Epithelial cell of esophagus (primary cell): ENCODE results near the gene ATRAID.
"Not testable (repeated sequence)": the region's sequence is repeated elsewhere in the genome, so short reads cannot be mapped to it uniquely, and the experiment has no call there.

Source experiments
- DNase-seq: peaks from one replicate; pipeline ENCODE4 v3.0.0; 2010; ENCODE audit warnings: low read depth
- H3K4me3 ChIP-seq: 2 replicates; pipeline ENCODE4 v1.5.1; 2011; ENCODE audit warnings: mild to moderate bottlenecking, low read length, control low read depth
- TF ChIP-seq, protein P1 (sequence below): IDR thresholded peaks from 2 replicates; pipeline ENCODE4 v1.5.1; 2011; ENCODE audit warnings: low read depth, mild to moderate bottlenecking, low read length, control low read depth, inconsistent platforms; ENCODE audit not compliant: insufficient read depth; ENCODE audit errors: missing control alignments

The ATRAID gene

GRCh38 chr2:27175330-27175729 lies 36.5 kb upstream of the ATRAID start:
- no peak overlapping the region for H3K4me3 ChIP-seq
- no peak for DNase-seq
- TF ChIP-seq, protein P1, sequence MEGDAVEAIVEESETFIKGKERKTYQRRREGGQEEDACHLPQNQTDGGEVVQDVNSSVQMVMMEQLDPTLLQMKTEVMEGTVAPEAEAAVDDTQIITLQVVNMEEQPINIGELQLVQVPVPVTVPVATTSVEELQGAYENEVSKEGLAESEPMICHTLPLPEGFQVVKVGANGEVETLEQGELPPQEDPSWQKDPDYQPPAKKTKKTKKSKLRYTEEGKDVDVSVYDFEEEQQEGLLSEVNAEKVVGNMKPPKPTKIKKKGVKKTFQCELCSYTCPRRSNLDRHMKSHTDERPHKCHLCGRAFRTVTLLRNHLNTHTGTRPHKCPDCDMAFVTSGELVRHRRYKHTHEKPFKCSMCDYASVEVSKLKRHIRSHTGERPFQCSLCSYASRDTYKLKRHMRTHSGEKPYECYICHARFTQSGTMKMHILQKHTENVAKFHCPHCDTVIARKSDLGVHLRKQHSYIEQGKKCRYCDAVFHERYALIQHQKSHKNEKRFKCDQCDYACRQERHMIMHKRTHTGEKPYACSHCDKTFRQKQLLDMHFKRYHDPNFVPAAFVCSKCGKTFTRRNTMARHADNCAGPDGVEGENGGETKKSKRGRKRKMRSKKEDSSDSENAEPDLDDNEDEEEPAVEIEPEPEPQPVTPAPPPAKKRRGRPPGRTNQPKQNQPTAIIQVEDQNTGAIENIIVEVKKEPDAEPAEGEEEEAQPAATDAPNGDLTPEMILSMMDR: no peak

DNA sequence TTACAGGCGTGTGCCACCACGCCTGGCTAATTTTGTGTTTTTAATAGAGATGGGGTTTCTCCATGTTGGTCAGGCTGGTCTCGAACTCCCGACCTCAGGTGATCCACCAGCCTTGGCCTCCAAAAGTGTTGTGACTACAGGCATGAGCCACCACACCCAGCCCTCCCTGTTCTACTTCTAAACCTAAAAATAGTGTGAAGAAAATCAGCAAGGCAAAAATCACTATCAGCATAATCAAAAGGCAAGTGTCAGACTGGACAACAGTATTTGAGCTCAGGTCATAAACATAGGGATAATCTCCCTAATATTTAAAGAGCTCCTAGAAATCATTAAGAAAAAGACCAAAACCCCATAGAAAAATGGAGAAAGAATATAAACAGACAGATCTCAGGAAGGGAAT lies 36.1 kb upstream of the ATRAID start:
- not testable (repeated sequence) for DNase-seq, H3K4me3 ChIP-seq

- TF ChIP-seq, protein P1: no peak
- DNase-seq: no peak
- no peak overlapping the region for H3K4me3 ChIP-seq
Observed at GRCh38 chr2:27177441-27178351, 34.1 kb upstream of the ATRAID start.

- no peak for DNase-seq
- TF ChIP-seq, protein P1: no peak
- no peak overlapping the region for H3K4me3 ChIP-seq
Observed at GRCh38 chr2:27178469-27178868, 33.4 kb upstream of the ATRAID start.

GRCh38 chr2:27179344-27180000 lies 32.4 kb upstream of the ATRAID start:
- TF ChIP-seq, protein P1: no peak
- DNase-seq: no peak
- no peak overlapping the region for H3K4me3 ChIP-seq

GRCh38 chr2:27182346-27182745 lies 29.5 kb upstream of the ATRAID start:
- no peak for DNase-seq
- no peak overlapping the region for H3K4me3 ChIP-seq
- TF ChIP-seq, protein P1: no peak

DNA sequence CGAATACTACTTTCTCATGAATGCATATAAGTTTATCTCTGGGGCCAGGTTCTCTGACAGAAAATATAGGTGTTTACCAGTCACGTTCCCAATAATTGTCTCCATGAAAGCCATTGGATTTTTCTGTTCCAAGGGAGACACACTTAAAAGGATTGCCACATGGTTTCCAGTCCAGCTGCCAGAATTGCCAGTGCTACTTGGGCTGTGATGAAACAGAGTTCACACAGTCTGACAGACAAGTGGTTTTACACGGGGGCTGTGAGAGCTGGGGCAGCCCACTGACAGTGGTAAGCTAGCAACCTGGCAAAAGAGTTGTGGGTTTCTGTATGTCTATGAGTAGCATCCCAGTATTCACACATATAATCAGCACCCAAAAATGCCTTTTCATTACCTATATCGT lies 27.7 kb upstream of the ATRAID start:
- no peak for DNase-seq
- no peak overlapping the region for H3K4me3 ChIP-seq
- TF ChIP-seq, protein P1: no peak
